Measurements from ENCODE around the gene CDH22. TPM values are rescaled to one million over a fixed set of nuclear protein-coding genes. Genes with fewer than 3 reads are reported as not detected.

Gene CDH22
- total RNA-seq, 2 donors from 2014 or later, result 0.22 to 0.77 TPM

DNA sequence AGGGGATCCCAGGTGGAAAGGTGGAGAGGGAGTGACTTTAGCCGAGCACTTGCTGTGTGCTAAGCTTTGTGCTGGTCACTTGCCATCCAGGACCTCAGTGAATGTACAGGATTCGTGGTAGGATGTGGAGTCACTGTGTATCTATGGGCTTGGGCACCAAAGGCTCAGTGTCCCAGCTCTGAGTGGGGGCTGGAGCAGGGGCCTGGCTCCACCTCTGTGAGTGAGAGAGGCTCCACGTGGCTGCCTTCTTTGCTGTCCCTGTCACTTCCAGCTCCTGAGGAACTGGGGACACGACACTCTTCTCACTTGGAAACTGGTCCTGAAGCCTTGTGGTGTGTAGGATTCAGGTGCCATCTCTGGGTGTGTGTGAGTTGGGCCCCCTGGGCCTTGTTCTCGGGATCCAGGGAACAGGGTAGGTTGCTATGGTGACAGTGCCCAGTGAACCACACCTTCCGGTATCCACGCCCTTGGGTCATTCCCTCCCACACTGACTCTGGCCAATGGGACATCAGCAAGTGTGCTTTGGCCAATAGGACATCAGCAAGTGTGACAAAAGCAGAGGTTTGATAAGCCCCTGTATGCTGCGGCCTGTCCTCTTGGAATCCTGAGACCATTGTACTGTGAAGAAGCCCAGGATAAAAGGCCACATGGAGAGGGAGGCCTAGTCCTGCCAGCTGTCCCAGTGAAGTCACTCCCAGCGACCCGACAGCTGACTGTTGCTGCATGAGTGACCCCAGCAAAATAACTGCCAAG, 87.7 kb downstream of the CDH22 start:
- no peak overlapping the region for H3K4me3 Mint-ChIP-seq
- peaks cover 32% of the 10 kb centered on the region for H3K4me1 Mint-ChIP-seq
- Histone ChIP-seq H3K4me3 (ENCODE audit: low read length) (no peak overlapping the region), H3K9ac (ENCODE audit: extremely low read depth, low read length, poor library complexity, severe bottlenecking) (no peak overlapping the region), H3K36me3 (ENCODE audit: control insufficient read depth, insufficient read depth, low read length) (no peaks in the 10 kb centered on the region), H3K4me1 (ENCODE audit: control insufficient read depth, insufficient read depth, low read length) (peaks cover 7% of the 10 kb centered on the region), H3K27ac (ENCODE audit: low read depth, low read length) (peak overlapping the region; percentile 88), H3K9me3 (ENCODE audit: control insufficient read depth, low read length) (no peaks in the 10 kb centered on the region), H3K27me3 (ENCODE audit: control insufficient read depth, insufficient read depth, low read length, poor library complexity, severe bottlenecking) (no peaks in the 10 kb centered on the region)
- peak; percentile 88 for DNase-seq
- no peaks in the 10 kb centered on the region for H3K27me3 Mint-ChIP-seq (ENCODE audit: insufficient read depth)
- H3K36me3 Mint-ChIP-seq (ENCODE audit: low read depth), result no peaks in the 10 kb centered on the region
- no peak overlapping the region for H3K27ac Mint-ChIP-seq
- TF ChIP-seq, protein P1, sequence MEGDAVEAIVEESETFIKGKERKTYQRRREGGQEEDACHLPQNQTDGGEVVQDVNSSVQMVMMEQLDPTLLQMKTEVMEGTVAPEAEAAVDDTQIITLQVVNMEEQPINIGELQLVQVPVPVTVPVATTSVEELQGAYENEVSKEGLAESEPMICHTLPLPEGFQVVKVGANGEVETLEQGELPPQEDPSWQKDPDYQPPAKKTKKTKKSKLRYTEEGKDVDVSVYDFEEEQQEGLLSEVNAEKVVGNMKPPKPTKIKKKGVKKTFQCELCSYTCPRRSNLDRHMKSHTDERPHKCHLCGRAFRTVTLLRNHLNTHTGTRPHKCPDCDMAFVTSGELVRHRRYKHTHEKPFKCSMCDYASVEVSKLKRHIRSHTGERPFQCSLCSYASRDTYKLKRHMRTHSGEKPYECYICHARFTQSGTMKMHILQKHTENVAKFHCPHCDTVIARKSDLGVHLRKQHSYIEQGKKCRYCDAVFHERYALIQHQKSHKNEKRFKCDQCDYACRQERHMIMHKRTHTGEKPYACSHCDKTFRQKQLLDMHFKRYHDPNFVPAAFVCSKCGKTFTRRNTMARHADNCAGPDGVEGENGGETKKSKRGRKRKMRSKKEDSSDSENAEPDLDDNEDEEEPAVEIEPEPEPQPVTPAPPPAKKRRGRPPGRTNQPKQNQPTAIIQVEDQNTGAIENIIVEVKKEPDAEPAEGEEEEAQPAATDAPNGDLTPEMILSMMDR (conservative IDR thresholded peaks at IDR 0.05), result no peak
- 62 to 79% methylated on average over 5 to 10 of the region's 10 CpGs for WGBS, 2 experiments (ENCODE audit: insufficient coverage in 1 of 2, insufficient read length in 1 of 2)
- no peaks in the 10 kb centered on the region for H3K9me3 Mint-ChIP-seq

- Histone ChIP-seq H3K9me3 (ENCODE audit: control insufficient read depth, low read length) (no peaks in the 10 kb centered on the region), H3K27me3 (ENCODE audit: control insufficient read depth, insufficient read depth, low read length, poor library complexity, severe bottlenecking) (no peaks in the 10 kb centered on the region), H3K9ac (ENCODE audit: extremely low read depth, low read length, poor library complexity, severe bottlenecking) (no peak overlapping the region), H3K36me3 (ENCODE audit: control insufficient read depth, insufficient read depth, low read length) (no peaks in the 10 kb centered on the region), H3K4me1 (ENCODE audit: control insufficient read depth, insufficient read depth, low read length) (peaks cover 8% of the 10 kb centered on the region), H3K4me3 (ENCODE audit: low read length) (no peak overlapping the region), H3K27ac (ENCODE audit: low read depth, low read length) (peak overlapping the region; percentile 88)
- H3K4me3 Mint-ChIP-seq, result no peak overlapping the region
- 84 to 93% methylated on average over 2 of the region's 2 CpGs for WGBS, 2 experiments (ENCODE audit: insufficient coverage in 1 of 2, insufficient read length in 1 of 2)
- no peaks in the 10 kb centered on the region for H3K27me3 Mint-ChIP-seq (ENCODE audit: insufficient read depth)
- H3K27ac Mint-ChIP-seq, result no peak overlapping the region
- DNase-seq, result no peak
- H3K36me3 Mint-ChIP-seq (ENCODE audit: low read depth), result no peaks in the 10 kb centered on the region
- H3K9me3 Mint-ChIP-seq, result no peaks in the 10 kb centered on the region
- peaks cover 33% of the 10 kb centered on the region for H3K4me1 Mint-ChIP-seq
- TF ChIP-seq, protein P1 (conservative IDR thresholded peaks at IDR 0.05), result no peak
Measured at GRCh38 chr20:46219920-46220319, 88.4 kb downstream of the CDH22 start.

GRCh38 chr20:46219190-46219589, 89.1 kb downstream of the CDH22 start:
- no peak overlapping the region for H3K9ac ChIP-seq (ENCODE audit: extremely low read depth, low read length, poor library complexity, severe bottlenecking)
- Mint-ChIP-seq H3K4me1 (peaks cover 33% of the 10 kb centered on the region), H3K27me3 (ENCODE audit: insufficient read depth) (no peaks in the 10 kb centered on the region), H3K4me3 (no peak overlapping the region), H3K9me3 (no peaks in the 10 kb centered on the region), H3K36me3 (ENCODE audit: low read depth) (no peaks in the 10 kb centered on the region), H3K27ac (no peak overlapping the region)
- no peaks in the 10 kb centered on the region for H3K36me3 ChIP-seq (ENCODE audit: control insufficient read depth, insufficient read depth, low read length)
- no peaks in the 10 kb centered on the region for H3K27me3 ChIP-seq (ENCODE audit: control insufficient read depth, insufficient read depth, low read length, poor library complexity, severe bottlenecking)
- H3K4me3 ChIP-seq (ENCODE audit: low read length), result no peak overlapping the region
- H3K9me3 ChIP-seq (ENCODE audit: control insufficient read depth, low read length), result no peaks in the 10 kb centered on the region
- DNase-seq, result no peak
- H3K4me1 ChIP-seq (ENCODE audit: control insufficient read depth, insufficient read depth, low read length), result peaks cover 8% of the 10 kb centered on the region
- TF ChIP-seq, protein P1 (conservative IDR thresholded peaks at IDR 0.05), result no peak
- no peak overlapping the region for H3K27ac ChIP-seq (ENCODE audit: low read depth, low read length)
- WGBS, 2 experiments (ENCODE audit: insufficient coverage in 1 of 2, insufficient read length in 1 of 2), result 91 to 96% methylated on average over 4 of the region's 4 CpGs
